ENCODE results near the gene MEGF10.
"Not testable (repeated sequence)": the region's sequence is repeated elsewhere in the genome, so short reads cannot be mapped to it uniquely, and the experiment has no call there.

Gene MEGF10

GRCh38 chr5:127297348-127298035, 6.9 kb downstream of the MEGF10 start:
- no peak for DNase-seq (ENCODE audit: low read depth in 2 of 2, low spot score in 1 of 2)

DNA sequence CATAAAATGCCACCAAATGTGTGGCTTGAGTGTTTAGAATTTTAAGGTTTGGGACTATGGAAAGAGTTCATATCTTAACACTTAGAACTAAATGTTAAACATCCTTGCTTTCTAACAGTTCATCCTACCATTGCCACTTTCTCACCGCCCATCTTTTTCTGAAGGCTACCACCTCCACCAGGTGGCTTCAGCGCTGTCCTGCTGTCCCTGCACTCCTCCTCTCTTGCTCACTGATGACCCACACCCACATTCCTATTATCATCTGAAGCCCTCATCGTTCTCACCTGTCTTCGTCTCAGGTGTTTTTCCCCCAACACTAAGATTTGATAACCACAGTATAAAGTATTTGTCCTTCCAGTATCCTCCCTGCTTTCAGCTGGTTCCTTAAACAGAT, 7.4 kb downstream of the MEGF10 start:
- DNase-seq (ENCODE audit: low read depth in 2 of 2, low spot score in 1 of 2) = no peak

DNA sequence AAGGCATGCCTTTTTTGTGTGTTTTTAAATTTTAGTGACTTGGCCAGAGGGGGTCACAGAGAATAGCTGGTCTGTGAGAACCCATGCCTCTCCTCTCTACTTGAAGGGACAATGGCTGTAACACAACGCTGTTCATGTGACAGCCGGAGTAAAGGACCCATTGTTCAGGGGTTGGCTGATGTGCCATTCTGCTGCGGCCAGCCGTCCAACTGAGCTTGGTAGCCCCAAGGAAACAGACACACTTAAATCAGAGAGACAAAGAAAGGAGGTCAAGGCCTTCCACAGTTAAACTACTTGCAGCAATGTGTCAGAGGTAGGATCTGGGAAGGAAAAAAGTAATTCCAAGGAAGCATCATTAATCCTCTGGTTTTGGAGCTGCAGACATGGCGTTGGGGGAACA, 8.1 kb downstream of the MEGF10 start:
- no peak for DNase-seq (ENCODE audit: low read depth in 2 of 2, low spot score in 1 of 2)

GRCh38 chr5:127299678-127300077, 9.1 kb downstream of the MEGF10 start:
- no peak for DNase-seq (ENCODE audit: low read depth in 2 of 2, low spot score in 1 of 2)

GRCh38 chr5:127302509-127302908, 11.9 kb downstream of the MEGF10 start:
- no peak for DNase-seq (ENCODE audit: low read depth in 2 of 2, low spot score in 1 of 2)

DNA sequence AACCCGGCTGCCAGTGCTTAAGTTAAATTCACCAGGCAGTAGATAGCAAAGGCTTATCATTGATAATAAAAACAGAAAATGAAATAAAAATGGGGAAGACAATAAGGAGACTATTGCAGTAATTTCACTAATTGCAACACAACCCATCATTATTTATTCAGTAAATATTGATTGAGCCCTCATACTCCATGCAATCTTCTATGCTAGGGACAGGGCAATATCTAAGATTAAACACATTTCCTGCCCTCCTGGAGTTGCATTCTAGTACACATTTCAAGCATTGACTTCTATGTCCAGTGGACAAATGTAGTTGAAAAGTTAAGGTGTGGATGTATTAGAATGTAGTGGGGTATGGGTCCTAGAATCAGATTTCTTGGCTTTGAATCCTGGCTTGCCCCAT, 12.8 kb downstream of the MEGF10 start:
- DNase-seq (ENCODE audit: low read depth in 2 of 2, low spot score in 1 of 2) = no peak

GRCh38 chr5:127305493-127305892, 14.9 kb downstream of the MEGF10 start:
- DNase-seq (ENCODE audit: low read depth in 2 of 2, low spot score in 1 of 2) = no peak

DNA sequence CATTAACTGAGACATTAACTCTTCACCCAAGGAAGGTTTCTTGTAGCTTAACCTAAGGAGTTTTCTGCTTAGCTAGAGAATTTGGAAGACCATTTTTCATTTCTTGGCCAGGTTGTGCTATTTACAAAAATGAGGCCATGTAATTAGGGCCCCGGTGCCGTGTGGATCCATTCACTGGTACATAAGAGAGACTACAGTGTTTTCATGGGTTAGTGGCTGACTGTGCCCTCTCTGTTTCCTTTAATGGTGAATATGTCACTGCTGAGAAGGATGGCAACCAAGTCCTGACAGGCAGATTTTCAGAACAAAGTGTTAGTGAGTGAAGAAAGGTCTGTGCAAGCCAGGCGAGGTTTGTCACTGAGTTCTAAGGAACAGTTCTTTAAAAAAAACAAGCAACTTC, 15.4 kb downstream of the MEGF10 start:
- DNase-seq (ENCODE audit: low read depth in 2 of 2, low spot score in 1 of 2) = no peak

- no peak for DNase-seq (ENCODE audit: low read depth in 2 of 2, low spot score in 1 of 2)
Observed at GRCh38 chr5:127306647-127307046, 16.1 kb downstream of the MEGF10 start.

DNA sequence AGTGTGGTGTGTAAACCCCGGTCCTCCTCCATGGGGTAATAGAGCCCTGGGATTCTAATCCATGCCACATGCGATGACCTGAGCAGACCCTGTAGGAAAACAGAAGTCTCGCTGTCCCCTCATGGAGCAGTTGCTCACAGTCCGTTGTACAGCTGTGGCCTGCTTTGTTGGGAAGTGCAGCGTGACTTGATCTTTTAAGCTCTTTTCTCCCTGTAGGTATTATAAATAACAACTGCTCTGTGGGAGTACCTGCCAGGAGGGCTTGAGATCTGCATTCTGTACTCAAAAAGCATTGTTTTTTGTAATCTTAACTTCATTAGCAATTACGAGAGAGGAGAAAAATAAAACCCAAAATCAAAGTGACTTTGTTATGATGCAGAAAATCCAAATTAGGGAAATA, 17.3 kb downstream of the MEGF10 start:
- DNase-seq (ENCODE audit: low read depth in 2 of 2, low spot score in 1 of 2) = no peak

DNA sequence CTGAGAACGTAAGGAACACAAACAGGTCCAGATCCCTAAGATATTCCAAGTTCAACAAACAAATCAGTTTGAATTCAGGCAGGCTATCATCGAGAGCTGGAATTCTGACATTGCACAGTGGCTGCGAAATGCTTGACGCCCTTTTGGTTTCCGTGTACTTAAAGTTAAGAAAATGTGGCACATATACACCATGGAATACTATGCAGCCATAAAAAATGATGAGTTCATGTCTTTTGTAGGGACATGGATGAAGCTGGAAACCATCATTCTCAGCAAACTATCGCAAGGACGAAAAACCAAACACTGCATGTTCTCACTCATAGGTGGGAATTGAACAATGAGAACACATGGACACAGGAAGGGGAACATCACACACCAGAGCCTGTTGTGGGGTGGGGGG, 17.7 kb downstream of the MEGF10 start:
- not testable (repeated sequence) for DNase-seq (ENCODE audit: low read depth in 2 of 2, low spot score in 1 of 2)

DNA sequence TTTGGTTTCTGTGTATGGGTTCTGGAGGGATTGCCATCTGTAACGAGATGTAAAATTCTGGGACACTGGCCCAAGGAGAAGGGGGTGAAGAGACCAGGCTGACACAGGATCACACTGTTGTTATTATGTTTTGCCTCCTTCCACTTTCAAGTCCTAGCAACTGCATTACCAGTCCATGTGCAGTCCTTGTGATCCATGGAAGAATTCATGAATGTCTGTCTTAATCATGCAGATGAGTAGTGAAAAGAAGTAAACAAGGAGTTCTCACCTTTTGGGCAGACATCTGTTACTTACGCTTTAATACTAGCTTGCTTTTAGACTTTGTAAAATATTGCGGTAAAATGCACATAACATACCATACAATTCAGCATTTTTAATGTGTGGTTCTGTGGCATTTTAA, 18.3 kb downstream of the MEGF10 start:
- no peak for DNase-seq (ENCODE audit: low read depth in 2 of 2, low spot score in 1 of 2)

- DNase-seq (ENCODE audit: low read depth in 2 of 2, low spot score in 1 of 2) = no peak
Observed at GRCh38 chr5:127311349-127311748, 20.8 kb downstream of the MEGF10 start.

DNA sequence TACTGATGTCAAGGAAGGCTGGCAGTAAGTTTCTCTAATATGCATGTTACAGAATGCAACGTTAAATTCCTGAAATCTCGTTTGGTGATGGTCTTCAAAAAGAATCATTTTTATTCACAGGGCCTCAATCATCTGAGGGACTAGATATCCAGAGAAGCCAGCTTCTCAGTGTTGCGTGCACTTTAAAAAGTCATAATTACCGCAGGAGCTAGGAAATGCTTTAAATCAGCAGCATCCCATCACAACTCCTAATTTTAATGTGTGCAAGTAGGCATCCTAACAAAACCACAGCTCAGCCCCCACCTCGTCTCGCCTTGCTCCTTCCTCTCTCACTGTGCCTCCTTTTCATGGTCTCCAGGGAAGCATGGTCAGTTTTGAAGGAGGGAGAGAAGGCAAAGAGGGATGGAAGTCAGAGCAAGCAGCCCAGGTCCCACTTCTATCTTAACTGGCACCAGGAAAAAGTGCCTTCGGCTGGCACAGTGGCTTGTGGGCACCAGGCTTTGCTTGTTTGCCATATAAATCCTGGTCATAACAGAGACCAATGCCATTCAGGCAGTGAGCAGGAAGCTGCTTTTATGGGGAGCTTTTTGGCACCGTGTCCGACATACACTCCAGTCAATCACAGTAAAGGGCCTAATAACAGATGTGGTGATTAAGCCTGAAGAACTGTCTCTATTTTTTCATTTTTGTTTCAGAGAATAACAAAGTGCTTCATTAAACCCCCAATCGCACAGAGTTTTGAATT, 21.4 kb downstream of the MEGF10 start:
- DNase-seq (ENCODE audit: low read depth in 2 of 2, low spot score in 1 of 2) = no peak

DNA sequence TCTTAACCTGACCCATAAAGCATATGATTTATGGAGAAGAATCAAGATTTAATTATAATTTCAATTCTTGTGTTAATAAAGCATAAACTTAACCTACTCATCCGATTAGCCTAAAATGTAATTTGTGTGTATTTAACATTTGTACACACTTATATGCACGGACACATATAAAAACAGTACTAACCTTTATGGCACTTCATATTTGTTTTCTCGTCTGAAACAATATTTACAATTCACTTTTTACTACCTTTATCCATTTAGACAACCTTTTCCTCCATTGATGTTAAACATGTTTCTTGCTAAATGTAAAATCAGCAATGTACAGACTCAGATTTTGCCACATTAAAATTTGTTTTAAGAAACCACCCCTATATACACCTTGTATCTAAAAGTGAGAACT, 22.8 kb downstream of the MEGF10 start:
- DNase-seq (ENCODE audit: low read depth in 2 of 2, low spot score in 1 of 2) = no peak

DNA sequence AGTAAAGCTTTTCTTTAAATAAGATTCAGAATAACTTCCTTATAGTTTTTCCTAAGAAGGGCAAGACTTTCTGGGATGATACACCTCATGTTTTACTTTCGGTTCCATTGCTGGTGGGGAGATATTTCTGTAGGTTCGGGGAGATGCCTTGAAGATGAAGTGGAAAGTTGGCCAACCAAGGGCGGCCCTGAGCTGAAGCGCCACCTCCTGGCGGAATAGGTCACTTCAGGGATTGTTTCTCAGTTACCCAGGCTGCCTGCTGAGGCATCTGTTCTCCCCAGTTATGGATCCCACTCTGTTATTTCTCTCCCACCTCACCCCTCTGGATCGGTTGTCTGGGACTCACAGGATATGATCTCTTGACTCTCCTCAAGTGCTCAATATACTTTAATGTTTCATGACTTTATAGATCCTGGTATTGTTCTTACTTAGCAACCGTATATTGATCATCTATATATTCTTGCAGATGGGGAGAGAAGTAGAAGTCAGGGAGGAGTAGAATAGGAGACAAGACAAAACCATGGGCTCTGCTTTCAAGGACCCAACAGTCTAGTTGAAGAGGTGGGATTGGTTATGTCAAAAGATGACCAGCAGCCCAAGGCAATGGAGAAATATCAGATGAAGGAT, 23.4 kb downstream of the MEGF10 start:
- peak; percentile 25 to 43 for DNase-seq (ENCODE audit: low read depth in 2 of 2, low spot score in 1 of 2)

DNA sequence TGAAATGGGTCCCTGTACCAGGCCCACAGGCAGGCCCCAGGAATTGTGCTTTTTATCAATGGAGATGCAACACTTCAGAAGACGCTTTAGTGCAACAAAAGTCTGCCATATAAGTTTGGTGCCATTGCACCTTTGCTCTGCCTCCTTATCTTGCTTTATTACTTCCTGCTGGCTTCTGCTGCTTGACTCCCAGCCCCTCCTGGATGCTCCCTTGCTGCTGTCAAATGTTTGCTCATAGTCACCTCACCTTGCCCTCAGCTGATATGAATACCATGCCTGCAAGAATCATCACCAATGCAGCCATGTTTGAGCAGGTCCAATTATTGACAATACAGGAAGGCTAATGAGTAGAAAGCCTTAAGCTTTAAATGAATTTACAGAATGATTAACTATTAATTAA, 25.4 kb downstream of the MEGF10 start:
- no peak for DNase-seq (ENCODE audit: low read depth in 2 of 2, low spot score in 1 of 2)

- DNase-seq (ENCODE audit: low read depth in 2 of 2, low spot score in 1 of 2) = not testable (repeated sequence)
Observed at GRCh38 chr5:127317385-127317784, 26.8 kb downstream of the MEGF10 start.

- no peak for DNase-seq (ENCODE audit: low read depth in 2 of 2, low spot score in 1 of 2)
Observed at GRCh38 chr5:127320032-127320965, 29.7 kb downstream of the MEGF10 start.

GRCh38 chr5:127321465-127321864, 30.9 kb downstream of the MEGF10 start:
- no peak for DNase-seq (ENCODE audit: low read depth in 2 of 2, low spot score in 1 of 2)

DNA sequence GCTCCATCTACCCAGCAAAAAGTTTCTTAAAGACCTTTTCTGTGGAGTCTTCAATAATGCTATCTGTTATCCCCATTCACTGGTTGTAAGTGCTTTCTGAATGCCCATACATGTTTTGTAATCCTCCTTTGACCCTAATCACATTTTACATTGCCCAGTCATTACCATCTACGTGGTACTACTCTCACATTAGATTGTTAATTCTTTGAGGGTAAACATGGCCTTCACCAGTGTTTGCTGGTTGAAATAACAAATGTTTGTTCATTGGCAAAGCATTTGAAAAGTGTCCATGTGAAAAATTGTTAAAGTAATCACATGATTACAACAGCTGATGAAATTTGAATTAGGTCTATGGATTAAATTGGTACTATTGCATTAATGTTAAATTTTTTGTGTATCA, 31.8 kb downstream of the MEGF10 start:
- no peak for DNase-seq (ENCODE audit: low read depth in 2 of 2, low spot score in 1 of 2)

Measured in stimulated activated CD8-positive, alpha-beta memory T cell treated with anti-CD3 and anti-CD28 coated beads, Interleukin-4, amount 100 ng/mL, for 1 hour (primary cell).